GM21423 (cell line): Measurements from ENCODE around the gene GSX2.
"Not testable (repeated sequence)": the region's sequence is repeated elsewhere in the genome, so short reads cannot be mapped to it uniquely, and the experiment has no call there.

Source experiments
- ATAC-seq: cut with Tn5 transposase; IDR thresholded peaks from one replicate; pipeline ENCODE4 v1.9.1; 2021; ENCODE audit warnings: mild to moderate bottlenecking, moderate library complexity; ENCODE audit not compliant: unreplicated experiment

Gene GSX2

GRCh38 chr4:54102531-54103106 lies 2.7 kb downstream of the GSX2 start:
- no peak for ATAC-seq

DNA sequence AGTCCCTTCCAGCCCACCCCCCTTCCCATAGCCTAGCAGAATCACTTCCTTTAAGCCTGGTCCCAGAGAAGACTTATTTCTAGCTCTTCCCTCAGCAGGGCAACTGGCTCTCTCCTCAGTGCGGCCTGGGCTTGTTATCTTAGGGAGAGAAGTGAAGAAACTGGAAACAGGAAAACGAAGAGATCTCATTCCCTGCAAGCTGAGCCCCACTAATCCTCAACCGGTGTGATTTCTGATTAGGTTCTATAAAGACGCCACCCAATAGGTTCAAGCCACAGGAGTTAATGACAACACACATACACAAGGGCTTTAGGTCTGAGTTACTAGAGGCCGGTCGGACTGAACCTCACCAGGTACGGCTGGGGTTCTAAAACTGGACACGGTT lies 3.2 kb downstream of the GSX2 start:
- no peak for ATAC-seq

GRCh38 chr4:54104907-54105306 lies 4.9 kb downstream of the GSX2 start:
- no peak for ATAC-seq

DNA sequence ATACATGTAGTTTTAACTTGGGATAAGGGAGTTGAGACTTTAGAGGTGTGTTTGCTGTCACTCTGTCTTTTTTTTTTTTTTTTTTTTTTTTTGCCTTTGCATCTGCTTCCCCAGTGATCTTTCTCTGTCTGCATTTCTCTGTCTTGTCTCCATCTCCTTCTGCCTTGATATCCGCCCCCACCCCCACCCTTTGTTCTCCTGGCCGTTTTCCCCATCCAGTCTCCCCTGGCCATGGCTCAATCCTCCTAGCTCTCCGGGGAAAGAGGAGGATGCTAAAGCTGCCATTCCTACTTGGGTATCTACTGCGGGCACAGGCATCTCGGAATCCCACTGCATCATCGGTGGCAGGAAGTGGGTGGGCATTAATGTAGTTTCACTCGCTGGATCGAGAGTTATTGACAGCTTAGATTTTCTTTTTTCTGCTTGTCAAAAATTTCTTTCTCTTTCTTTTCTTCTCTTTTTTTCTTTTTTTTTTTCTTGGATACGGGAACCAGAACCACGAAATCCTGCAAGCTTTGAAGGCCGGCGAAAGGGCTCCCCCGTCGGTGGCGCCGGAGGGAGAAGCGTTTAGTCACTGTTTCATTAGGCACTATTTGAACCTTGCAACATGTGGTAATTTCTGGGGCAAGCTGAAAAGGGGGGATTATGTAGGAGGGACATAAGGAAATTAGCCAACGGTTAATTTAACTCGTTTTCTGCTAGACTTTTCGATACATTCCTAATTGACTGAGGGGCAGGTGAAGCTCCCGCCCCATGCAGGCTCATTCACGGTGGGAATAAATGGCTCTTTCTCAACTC lies 8.2 kb downstream of the GSX2 start:
- no peak for ATAC-seq

- no peak for ATAC-seq
These were observed 9.5 kb downstream of the GSX2 start for GRCh38 chr4:54109241-54110018.

DNA sequence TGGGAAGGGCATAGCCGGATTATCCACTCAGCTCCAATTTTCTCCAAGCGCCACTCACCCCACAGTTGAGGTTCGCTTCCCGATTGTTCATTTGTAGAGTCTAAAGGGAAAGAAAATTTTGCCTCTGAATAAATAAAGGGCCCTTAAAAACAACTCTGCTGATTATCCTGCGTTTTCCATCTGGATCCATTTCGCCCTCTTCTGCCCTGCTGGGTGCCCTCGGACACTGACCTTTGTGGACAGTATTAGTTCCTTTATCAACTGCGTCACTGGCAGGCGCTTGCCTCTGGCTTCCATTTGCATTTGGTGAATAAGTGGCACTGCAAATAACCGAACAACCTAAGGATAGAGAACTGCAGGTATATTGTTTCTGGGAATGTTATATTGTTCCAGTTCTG lies 10.1 kb downstream of the GSX2 start:
- ATAC-seq: no peak

DNA sequence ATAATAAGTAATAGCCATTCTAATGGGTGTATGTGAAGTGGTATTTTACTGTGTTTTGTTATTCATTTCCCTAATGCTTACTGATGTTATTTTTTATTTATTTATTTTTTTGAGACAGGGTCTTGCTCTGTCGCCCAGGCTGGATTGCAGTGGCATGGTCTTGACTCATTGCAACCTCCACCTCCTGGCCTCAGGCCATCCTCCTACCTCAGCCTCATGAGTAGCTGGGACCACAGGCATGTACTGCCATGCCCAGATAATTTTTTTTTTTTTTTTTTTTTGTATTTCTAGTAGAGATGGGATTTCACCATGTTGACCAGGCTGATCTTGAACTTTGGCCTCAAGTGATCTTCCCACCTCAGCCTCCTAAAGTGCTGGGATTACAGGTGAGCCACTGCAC lies 13.2 kb downstream of the GSX2 start:
- not testable (repeated sequence) for ATAC-seq

- ATAC-seq: not testable (repeated sequence)
These were observed 16.3 kb downstream of the GSX2 start for GRCh38 chr4:54116246-54116645.

DNA sequence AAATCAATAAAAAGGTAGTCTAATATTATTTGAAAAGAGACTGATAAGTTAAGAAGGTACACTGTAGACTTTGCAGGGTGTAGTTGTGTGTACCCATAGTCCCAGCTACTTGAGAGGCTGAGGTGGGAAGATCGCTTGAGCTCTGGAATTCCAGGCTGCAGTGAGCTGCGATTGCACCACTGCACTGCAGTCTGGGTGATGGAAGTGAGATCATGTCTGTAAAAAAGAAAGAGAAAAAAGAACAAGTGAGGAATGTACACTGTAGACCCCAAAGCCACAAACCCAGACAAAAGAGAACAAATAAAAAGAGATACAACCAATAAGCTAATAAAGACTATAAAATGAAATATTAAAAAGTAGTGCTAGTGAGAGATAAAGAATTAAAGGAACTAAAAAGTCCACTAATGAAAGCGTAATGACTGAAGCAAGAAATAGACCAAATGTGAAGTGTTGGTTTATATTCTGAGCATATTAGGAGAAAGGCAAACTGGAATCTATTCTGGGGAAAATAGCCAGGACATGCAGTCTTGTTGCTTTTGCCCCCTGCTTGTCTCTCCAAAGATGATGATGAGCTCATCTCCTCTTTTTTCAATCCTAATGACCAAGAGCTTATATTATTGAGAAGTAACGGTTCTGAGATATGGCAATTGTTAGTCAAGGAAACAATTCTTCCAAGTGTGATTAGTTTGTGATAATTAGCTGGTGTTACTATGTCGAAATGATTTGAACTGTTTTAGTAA lies 19.1 kb downstream of the GSX2 start:
- no peak for ATAC-seq

DNA sequence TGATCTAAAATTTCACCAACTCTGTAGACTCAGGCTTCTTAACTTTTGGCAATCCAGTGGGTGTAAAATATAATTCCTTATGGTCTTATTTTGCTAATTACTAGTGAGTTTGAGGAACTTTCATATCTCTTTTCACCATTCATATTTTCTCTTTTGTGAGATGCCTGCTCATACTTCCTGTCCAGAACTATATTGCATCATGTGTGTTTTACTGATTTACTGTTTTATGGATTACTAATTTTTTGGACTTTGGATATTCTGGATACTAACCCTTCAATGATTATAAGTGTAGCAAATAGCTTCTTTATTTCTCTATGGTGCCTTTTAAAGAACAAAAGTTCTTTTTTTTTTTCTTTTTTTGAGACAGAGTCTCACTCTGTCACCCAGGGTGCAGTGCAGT lies 20.6 kb downstream of the GSX2 start:
- ATAC-seq: no peak

- no peak for ATAC-seq
These were observed 27.7 kb downstream of the GSX2 start for GRCh38 chr4:54127660-54128059.

GRCh38 chr4:54128694-54129093 lies 28.7 kb downstream of the GSX2 start:
- not testable (repeated sequence) for ATAC-seq

GRCh38 chr4:54139332-54139731 lies 39.4 kb downstream of the GSX2 start:
- no peak for ATAC-seq

GRCh38 chr4:54140287-54140686 lies 40.3 kb downstream of the GSX2 start:
- no peak for ATAC-seq

DNA sequence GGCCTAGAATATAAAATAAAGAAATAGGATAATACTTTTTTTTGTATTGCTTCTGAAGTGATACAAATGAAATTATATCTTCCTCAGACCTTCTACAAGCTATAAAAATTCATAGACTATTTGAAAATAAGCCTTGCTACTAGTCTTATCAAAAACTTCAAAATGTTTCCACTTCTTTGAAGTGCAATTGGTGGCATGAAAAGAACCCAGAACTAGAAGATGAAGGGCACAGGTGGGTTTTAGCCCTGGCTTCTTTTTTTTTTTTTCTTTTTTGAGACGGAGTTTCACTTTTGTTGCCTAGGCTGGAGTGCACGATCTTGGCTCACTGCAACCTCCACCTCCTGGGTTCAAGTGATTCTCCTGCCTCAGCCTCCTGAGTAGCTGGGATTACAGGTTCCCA lies 44.2 kb downstream of the GSX2 start:
- no peak for ATAC-seq

DNA sequence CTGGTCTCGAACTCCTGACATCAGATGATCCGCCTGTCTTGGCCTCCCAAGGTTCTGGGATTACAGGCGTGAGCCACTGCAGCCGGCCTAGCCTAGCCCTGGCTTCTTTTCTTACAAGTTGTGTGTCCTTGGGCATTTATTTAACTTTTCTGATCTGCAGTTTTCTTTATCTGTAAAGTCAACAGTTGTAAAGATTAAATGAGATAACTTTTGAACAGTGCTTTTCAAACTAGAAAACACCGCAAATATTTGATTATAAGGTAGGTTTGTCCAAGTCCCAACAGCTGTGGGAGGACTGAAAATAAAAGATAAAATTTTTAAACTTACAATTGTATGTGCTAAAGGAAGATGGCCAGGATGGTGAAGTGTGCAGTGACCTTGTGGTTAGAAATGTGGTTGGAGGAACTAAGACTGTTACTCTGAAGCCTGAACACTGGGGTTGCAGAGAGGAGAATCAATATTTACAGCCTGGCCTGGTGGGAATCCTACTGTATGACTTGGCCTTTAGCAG lies 44.8 kb downstream of the GSX2 start:
- no peak for ATAC-seq

DNA sequence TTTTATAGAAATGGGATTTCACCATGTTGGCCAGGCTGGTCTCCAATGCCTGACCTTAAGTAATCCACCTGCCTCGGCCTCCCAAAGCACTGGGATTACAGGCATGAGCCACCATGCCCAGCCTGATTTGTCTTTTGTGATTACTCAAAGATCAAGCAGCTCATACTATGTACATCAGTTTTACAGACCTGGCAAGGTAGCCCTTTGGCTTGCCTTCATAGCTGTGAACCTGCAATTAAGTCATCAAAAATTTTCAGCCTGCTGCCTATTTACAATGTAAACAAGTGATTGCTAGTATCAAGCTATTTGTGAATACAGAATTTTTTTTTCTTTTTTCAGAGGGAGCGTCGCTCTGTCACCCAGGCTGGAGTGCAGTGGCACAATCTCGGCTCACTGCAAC lies 46.2 kb downstream of the GSX2 start:
- ATAC-seq: no peak

DNA sequence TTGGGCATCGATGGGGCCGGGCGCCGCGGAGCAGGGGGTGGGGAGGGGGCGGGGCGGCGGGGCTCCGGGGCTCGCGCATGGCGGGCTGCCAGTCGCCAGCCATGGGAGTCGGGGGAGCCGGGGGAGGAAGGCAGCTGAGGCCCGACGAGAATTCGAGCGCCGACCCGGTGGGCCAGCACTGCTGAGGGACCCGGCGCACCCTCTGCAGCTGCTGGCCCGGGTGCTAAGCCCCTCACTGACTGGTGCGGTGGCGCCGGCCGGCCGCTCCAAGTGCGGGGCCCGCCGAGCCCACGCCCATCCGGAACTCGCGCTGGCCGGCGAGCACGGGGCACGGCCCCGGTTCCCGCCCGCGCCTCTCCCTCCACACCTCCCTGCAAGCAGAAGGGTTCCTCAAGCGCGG lies 49.4 kb downstream of the GSX2 start:
- ATAC-seq: no peak
